Measurements from ENCODE around the gene CACYBP.
"Not testable (repeated sequence)": the region's sequence is repeated elsewhere in the genome, so short reads cannot be mapped to it uniquely, and the experiment has no call there.

The CACYBP gene

DNA sequence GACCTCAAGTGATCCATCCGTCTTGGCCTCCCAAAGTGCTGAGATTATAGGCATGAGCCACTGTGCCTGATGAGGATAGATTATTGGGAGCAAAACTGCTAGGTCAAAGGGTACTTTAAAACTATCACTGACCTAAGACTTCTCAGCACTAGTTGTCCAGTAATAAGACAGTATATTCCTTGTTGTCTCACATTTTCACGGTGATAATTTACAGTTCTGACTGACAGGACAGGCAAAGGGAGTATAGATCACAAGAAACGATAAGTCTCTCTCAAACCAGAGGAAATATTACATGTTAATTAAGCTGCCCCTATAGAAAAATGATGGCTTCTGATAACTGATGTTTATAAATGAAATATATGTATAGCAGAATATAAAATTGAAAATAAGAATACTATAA lies 19.8 kb downstream of the CACYBP start:
- DNase-seq: no peak

DNA sequence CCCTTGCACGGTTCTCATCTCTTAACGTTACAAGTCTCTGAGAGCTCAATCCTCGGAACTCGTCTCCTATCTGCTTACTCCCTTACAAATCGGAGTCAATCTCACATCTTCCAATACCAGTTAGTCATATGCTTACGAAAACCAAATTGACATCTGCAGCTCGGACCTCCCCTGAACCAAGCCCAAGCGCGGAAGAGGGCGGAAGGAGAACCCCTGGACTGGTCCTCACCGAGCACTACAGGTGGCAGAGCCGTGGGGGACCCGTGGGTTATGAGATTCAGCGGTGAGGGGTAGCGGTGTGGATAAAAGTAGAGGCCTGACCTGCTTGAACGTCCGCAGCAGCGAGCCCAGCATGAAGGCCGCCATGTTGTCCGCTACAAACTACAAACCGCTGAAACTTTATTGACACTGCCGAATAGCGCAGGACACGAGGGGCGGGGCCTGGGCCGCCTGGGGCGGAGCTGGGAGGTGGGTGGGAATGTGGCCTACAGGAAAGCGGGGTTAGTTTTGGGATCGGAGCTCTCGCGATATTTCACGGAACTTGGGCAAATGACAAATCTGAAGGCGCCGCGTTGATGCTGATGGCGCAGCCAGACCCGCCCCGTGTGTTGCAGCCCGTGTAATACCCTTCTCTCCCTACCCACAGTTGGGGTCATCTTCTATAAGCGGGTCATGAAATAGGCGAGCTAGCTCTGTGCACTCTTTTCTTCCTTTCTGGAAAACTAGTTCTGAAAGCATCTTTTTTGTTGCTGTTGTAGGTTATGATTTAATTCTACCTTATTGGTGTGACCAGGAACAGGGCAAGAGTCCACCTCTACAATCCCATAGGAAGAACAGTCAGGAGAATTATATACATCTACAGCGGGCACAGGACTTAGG lies 23.5 kb downstream of the CACYBP start, which contains the start of gene MRPS14:
MRPS14 (minus strand) TSS at position 383 of the 879 bp plus-strand sequence; CDS start at position 366, 17 bp downstream.
- DNase-seq: peak; percentile 39

DNA sequence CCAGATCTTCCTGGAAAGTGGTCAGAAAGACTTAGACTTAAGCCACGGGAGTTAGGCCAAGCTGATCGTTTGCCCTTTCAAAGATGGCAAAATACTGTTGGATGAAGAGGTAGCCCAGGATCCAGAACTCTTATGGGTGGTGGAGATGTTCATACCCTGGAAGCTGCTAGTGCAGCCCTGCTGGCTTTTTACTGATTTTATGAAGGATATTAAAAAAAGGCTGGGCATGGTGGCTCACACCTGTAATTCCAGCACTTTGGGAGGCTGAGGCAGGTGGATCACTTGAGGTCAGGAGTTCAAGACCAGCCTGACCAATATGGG lies 24.1 kb downstream of the CACYBP start:
- not testable (repeated sequence) for DNase-seq

DNA sequence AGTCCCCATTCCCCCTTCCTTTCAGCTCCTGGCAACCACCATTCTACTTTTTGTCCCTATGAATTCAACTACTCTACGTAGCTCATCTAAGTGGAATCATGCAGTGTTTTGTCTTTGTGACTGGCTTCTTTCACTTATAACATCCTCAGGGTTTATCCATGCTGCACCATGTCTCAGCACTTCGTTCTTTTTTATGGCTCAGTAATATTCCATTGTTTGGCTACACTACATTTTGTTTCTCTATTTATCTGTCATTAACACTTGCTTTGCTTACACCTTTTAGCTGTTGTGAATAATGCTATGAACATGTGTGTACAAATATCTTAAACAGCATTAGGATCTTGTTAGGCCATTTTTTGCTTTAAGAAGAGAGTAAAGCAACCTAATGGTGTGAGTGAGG lies 25.0 kb downstream of the CACYBP start:
- DNase-seq: no peak

DNA sequence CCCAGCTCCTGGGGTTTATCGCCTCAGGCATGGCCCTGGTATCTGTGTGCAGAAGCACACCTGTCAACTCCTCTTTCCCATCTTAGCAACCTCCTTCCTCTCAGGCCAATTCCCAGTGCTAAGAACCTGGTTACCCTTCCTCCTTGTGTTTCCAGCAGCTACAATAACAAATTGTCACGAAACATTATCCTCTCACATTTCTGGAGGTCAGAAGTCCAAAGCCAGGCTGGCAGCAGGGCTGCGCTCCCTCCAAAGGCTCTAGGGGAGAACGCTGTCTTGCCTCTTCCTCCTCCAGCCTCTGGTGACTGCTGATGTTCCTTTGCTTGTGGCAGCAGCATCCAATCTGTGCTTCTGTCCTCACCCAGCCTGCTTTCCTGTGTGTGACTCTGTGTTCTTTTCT lies 34.2 kb downstream of the CACYBP start:
- DNase-seq: no peak

DNA sequence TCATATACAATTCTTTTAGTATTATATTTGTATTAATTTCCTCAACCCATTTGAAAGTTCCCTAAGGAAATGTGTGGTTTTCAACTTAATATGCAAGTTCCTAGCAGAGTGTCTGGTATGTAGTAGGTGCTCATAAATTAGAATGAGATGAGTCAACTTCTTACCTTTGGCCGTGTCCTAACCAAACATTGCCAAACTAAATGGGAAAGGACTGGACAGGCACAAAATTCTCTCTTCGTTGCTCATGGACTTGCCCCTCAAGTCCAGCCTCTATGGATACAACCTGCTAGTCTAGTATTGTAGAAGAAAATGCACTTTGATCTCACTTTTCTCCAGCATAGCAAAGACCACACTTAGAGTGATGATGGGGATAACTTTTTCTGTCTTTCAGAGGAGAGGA lies 35.0 kb downstream of the CACYBP start:
- no peak for DNase-seq

DNA sequence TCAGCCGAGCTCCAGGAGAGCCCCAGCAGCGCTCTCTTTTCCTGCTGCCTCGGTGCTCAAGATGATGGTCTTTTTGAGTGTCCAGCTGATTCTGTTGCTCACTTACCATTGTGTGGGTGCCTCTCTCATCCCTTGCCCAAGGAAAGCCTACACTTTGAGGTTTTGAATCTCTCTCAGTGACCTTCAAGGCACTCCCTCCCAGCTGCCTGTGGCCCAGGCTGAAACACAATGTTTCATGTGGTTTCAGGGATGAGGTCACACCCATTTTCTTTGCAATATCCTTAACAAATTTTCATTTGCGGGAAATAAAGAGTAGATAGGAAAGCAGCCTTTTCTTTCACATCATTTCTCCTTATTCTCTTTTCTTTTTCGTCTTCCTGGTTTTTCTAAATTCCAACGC lies 36.1 kb downstream of the CACYBP start:
- no peak for DNase-seq

DNA sequence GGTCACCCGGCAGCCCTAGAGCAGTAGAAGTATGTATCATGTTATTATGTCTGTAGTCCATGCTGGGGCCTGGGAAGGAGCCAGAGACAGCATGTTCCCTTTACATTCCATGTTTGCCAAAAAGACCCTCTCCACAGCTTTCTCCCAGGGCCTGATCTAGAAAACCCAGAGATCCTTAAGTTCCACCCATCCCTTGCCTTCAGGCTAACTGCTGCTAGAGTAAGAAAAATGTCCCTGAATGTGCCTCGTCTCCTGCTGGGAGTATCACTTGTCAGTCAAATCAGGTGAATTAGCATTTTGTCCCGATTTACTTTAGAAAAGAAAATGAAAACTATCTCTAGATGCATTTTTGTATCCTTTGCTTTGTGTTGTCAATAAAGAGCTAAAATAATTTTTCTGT lies 36.7 kb downstream of the CACYBP start:
- DNase-seq: no peak

DNA sequence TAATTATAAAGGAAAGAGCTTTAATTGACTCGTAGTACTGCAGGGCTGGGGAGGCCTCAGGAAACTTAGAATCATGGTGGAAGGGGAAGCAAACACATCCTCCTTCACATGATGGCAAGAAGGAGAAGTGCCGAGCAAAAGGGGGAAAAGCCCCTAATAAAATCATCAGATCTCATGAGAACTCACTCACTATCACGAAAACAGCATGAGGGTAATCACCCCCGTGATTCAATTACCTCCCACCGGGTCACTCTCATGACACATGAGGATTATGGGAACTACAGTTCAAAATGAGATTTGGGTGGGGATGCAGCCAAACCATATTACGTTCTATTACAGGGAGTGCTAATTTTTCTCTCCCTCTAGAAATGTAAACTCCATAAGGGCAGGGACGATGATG lies 37.7 kb downstream of the CACYBP start:
- no peak for DNase-seq

DNA sequence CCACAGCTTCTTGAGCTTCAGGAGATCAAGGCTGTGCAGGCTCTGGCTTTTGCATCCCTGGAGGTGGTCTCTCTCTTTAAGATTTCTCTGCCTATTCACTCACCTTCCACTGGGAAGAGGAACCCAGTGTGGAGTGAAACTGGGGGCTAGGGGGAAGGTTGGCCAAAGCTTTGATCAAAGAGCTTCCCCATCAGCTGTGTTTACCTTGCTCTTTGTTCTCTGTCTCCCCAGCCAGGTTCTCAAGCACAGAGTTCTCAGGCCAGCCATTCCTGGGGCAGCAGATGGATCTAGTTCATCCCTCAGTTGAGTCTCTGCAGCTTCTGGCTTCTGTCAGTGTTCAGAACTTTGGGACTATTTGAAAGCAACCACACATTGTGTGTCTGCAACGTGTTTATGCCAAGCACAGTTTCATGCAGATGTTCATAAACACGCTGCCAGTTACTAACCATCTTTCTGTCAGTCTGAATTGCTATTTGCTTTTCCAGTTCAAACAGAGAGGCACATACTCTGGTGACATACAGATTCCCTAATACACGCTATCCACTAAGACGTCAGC lies 40.7 kb downstream of the CACYBP start:
- no peak for DNase-seq

DNA sequence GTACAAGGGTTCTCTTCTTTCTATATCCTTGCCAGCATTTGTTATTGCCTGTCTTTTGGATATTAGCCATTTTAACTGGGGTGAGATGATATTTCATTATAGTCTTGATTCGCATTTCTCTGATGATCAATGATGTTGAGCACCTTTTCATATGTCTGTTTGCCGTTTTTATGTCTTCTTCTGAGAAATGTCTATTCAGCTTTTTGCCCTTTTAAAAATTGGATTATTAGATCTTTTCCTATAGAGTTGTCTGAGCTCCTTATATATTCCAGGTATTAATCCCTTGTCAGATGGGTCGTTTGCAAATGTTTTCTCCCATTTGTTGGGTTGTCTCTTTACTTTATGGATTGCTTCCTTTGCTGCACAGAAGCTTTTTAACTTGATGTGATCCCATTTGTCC lies 42.9 kb downstream of the CACYBP start:
- DNase-seq: no peak

DNA sequence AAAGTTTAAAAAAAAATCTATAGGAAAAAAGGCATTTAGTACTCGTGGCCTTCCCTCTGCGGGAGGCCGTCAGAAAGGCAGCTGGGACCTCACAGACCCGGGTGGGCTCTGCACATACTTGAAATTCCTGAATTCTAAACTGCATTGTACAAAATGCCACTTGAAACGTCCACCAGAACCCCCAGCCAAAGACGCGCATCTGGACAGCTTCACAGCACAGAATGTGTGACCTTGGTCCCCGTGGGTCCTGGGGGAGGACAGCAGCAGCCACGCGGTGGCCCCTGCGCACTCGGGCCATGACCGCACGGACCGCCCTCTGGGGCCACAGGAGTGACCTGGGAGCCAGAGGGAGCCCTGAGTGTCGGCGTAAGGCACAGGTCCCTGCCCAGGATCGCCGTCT lies 44.1 kb downstream of the CACYBP start:
- DNase-seq: no peak

DNA sequence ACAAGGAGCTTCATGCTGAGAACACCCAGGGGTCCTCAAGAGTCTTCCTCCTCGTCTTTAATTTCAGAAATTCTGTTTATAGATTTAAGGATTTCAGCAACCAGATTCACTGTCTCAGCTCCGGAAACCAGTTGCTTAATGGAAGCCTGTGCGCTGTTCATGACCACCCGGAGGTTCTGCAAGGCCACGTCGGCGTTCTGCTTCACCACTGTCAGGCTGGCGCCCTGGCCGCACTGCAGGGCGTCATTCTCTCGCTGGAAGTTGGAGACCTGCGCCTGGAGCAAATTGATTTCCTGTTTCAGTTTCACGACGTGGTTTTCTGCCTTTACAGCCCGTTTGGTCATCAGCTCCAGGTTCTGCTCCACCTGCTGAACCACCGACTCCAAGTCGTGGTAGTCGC lies 44.8 kb downstream of the CACYBP start:
- not testable (repeated sequence) for DNase-seq

DNA sequence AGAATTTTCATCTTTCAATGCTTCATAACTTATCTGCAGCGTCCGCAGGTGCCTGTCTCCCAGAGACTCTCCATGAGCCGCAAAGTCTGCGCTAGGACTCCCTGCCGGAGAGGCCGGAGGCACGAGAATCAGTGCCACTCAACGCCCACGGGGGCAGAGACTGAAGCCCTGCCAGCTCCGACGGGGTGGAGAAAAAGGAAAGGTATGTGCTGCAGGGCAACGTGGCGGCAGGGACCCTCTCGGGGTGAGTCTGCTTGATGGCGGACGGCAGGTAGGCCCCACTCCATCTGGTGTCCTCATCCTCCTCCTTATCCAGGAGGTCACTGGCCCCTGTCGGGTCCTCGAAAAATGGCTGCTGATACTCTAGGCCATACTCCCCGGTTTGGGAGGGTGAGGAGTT lies 45.4 kb downstream of the CACYBP start:
- no peak for DNase-seq

DNA sequence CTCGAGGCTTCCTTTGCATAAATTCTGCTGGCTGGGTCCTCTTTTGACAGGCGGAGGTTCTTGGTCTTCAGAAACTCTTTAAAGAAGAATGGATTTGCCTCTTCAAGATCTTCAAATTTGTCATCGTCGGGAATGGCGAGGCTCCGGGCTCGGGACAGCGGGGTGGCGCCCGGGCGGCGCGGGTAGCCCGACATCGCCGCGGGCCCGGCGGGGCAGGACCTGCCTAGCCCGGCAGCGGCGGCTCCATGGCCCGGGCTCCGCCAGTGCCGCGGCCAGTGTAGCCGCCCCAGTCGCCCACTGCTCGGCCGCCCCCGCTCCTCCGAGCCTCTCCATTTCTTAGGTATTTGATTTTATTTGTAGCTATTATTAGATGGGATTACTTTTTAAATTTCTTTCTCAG lies 45.8 kb downstream of the CACYBP start:
- DNase-seq: no peak

DNA sequence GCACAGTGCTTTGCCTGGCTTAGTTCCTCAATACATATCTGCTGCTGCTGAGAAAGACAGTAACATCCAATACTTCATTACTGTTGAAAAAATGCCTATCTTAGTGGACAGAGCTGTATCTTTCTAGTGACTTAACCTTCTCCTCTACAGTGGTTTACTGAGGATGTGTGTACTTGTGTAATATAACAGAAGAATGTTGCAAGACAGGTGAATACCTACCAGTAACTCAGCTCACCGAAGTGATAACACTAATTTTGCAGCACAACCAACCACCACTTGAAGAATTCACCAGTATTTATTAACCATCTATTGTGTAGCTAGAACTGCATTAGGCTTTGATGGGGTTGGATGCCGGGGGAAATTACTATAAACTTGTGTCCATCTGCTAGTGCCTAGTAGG lies 51.2 kb downstream of the CACYBP start:
- no peak for DNase-seq

DNA sequence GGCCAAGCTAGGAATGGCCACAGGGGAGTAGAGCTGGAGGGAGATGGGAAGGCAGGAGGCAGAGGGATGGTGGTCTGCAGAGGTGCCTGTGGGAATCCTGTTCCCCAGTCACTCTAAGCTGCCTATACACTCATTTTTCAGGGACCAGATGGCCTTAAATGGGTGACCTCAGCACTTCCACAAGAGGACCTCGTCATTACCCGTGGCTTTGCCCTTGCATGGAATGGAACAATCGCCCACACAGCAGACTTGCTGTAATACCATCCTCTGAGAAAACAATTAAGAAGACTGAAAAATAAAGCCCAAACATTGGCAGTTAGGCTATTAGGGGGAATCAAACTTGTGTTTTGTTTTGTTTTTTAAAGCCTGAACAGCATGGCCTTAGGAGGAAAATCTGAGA lies 55.0 kb downstream of the CACYBP start:
- DNase-seq: no peak

Measured in 8988T (cell line).